Spleen (tissue), 11 donors: ENCODE data around the gene TMEM53. TPM values are rescaled to one million over a fixed set of nuclear protein-coding genes. Genes with fewer than 3 reads are reported as not detected.

Experiments
- DNase-seq: peaks from one replicate; pipeline ENCODE4 v3.0.0-alpha.2; 2020
- H3K27ac ChIP-seq, 8 donors: fragments of 200-600 bp; sonication (generic) in 7 of 8; 1 replicate in 4 of 8; 2 replicates in 4 of 8; pipeline versions ENCODE4 v1.5.0 to v1.8.0; 2016 to 2021; ENCODE audit warnings: inconsistent platforms in 4 of 8, mild to moderate bottlenecking in 4 of 8, moderate library complexity in 1 of 8
- H3K27me3 ChIP-seq, 7 donors: fragments of 200-600 bp; sonication (generic) in 6 of 7; replicated peaks in 1 of 7; 1 replicate in 4 of 7; 2 replicates in 3 of 7; pipeline versions ENCODE4 v1.5.0 to v1.8.0; 2016 to 2021; ENCODE audit warnings: inconsistent platforms in 3 of 7, mild to moderate bottlenecking in 1 of 7
- H3K36me3 ChIP-seq, 6 donors: fragments of 200-600 bp; sonication (generic) in 5 of 6; 1 replicate in 4 of 6; 2 replicates in 2 of 6; pipeline versions ENCODE4 v1.5.0 to v1.8.0; 2016 to 2021; ENCODE audit warnings: inconsistent platforms in 2 of 6
- H3K4me1 ChIP-seq, 6 donors: fragments of 200-600 bp; sonication (generic) in 5 of 6; 1 replicate in 3 of 6; 2 replicates in 3 of 6; pipeline versions ENCODE4 v1.5.0 to v1.8.0; 2016 to 2021; ENCODE audit warnings: inconsistent platforms in 3 of 6
- H3K4me3 ChIP-seq, 8 donors: fragments of 200-600 bp; sonication (generic) in 7 of 8; 1 replicate in 4 of 8; 2 replicates in 4 of 8; pipeline versions ENCODE4 v1.5.0 to v1.8.0; 2016 to 2021; ENCODE audit warnings: inconsistent platforms in 4 of 8, mild to moderate bottlenecking in 4 of 8, moderate library complexity in 2 of 8
- H3K9me3 ChIP-seq, 8 donors: fragments of 200-600 bp; sonication (generic) in 7 of 8; 1 replicate in 4 of 8; 2 replicates in 4 of 8; pipeline versions ENCODE4 v1.5.0 to v1.8.0; 2016 to 2021; ENCODE audit warnings: inconsistent platforms in 4 of 8
- CTCF ChIP-seq, 11 experiments: fragments of 200-600 bp in 7 of 11; fragments of 450-650 bp in 4 of 11; sonication (generic) in 4 of 11; IDR thresholded peaks in 8 of 11; conservative IDR thresholded peaks in 3 of 11; 1 replicate in 7 of 11; 2 replicates in 4 of 11; pipeline versions ENCODE4 v1.4.0 to v1.8.0; 2016 to 2021; ENCODE audit warnings: antibody characterized with exemption in 11 of 11, inconsistent platforms in 4 of 11, mild to moderate bottlenecking in 1 of 11
- POLR2A ChIP-seq, 3 donors: fragments of 450-650 bp; IDR thresholded peaks; one replicate each; pipeline ENCODE4 v1.5.1; 2017; ENCODE audit warnings: antibody characterized with exemption in 3 of 3, mild to moderate bottlenecking in 1 of 3
- POLR2AphosphoS5 ChIP-seq, 3 donors: sonication (generic); formaldehyde crosslinking; IDR thresholded peaks; one replicate each; pipeline ENCODE4 v1.5.1; 2017; ENCODE audit warnings: antibody characterized with exemption in 3 of 3
- WGBS, 5 donors: extraction: QIAGEN DNeasy Blood & Tissue Kit in 3 of 5; methylation state at CpG; one replicate each; pipeline versions ENCODE4 v1.1.5 to v1.1.7; 2013 to 2018; 5-methylcytosine and 5-hydroxymethylcytosine counted together
- intact Hi-C: fragments of 100-400 bp; cut with DNase I; formaldehyde crosslinking; loops from one replicate; pipeline ENCODE4 v1.15.0; 2023; ENCODE audit warnings: low total_unique reads
- polyA plus RNA-seq, 3 donors: library from polyadenylated mRNA; stranded (reverse); fragments of 200-250 nt; gene quantifications; one replicate each; pipeline ENCODE4 v1.2.1, GENCODE V29; 2013
- total RNA-seq, 7 donors: library from RNA; depleted of rRNA in 3 of 7; stranded (reverse); fragments of >200 nt in 3 of 7; fragmentation: NEBNext Ultra II Directional in 4 of 7; extraction: Animal tissue kit (Norgen Biotek cat#: 25700) in 4 of 7; gene quantifications; one replicate each; pipeline versions ENCODE4 v1.1.0 to v1.2.1, GENCODE V29; 2016 to 2021
- donor health status: healthy with polysubstance abuse.
- donor health status: DM: no; HTN: no; CAD: no; lungs with moderate emphysema.
- donor health status: DM: no; HTN: no; CAD: no.
- donor health status: Bipolar disorder and iron deficiency.
- donor health status: healthy.
- donor health status: DM: no; HTN: no; CAD: no.
- donor health status: DM: yes; HTN: yes; CAD: no.

TMEM53 gene
- total and polyA plus RNA-seq, 10 donors = 4.3 to 7.5 (median 5.4) TPM

GRCh38 chr1:44653107-44653964 lies 20.9 kb downstream of the TMEM53 start:
- H3K4me1 ChIP-seq = peaks cover 0 to 6% (median 0%) of the 10 kb centered on the region in 6 donors
- peak; percentile 15 for DNase-seq
- H3K4me3 ChIP-seq = no peak overlapping the region
- intact Hi-C loops = loop anchor here (10.0 kb wide), 1 partner anchor 269 kb away; no protein-coding TSS in a partner anchor
- no peak overlapping the region for H3K27ac ChIP-seq
- no peaks in the 10 kb centered on the region for H3K9me3 ChIP-seq
- no peak for TF ChIP-seq POLR2A (IDR thresholded peaks at IDR 0.05)
- TF ChIP-seq CTCF (IDR thresholded peaks at IDR 0.05 in 8 of 11, conservative IDR thresholded peaks at IDR 0.05 in 3 of 11) = peak in 5 of 11 experiments; percentile 28 to 70 (median 59)
- TF ChIP-seq POLR2AphosphoS5 (IDR thresholded peaks at IDR 0.05) = no peak
- 68 to 76% (median 73%) methylated on average over 11 of the region's 11 CpGs for WGBS, 5 donors
- no peaks in the 10 kb centered on the region for H3K27me3 ChIP-seq
- peaks cover 0 to 67% (median 38%) of the 10 kb centered on the region in 6 donors for H3K36me3 ChIP-seq

DNA sequence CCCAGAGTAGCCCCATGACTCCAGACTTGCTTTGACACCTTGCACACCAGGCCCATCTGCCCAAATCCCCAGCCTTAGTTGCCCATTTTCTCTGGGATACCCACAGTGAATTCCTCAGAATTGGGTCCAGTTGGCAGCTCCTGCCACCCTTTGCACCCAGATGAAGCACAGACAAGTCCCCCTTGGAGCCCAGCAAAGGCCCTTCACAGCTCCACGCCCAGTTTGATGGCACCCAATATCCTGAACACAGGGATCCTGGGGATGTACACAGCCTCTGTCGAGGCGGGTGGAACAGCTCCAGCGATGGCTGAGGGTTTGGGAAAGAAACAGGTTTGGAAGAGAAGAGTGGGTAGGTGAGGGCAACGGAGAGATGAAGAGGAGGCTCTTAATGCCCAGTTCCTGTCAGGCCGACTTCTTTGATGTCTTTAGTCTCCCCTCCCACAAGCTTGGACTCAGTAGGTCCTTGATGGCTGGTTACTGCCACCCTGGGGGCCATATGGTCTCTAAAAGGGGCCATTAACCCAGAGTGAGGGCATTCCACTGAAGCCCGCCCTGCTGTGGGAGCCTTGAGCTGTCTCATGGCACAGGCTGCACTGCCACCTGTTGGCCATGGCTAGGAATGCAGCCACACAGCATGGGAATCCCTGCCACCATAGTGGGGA lies 21.7 kb downstream of the TMEM53 start:
- TF ChIP-seq POLR2AphosphoS5 (IDR thresholded peaks at IDR 0.05) (peak; percentile 13 to 55 (median 53)), POLR2A (IDR thresholded peaks at IDR 0.05) (no peak), CTCF (IDR thresholded peaks at IDR 0.05 in 8 of 11, conservative IDR thresholded peaks at IDR 0.05 in 3 of 11) (peak; percentile 81 to 98 (median 95))
- DNase-seq = peak; percentile 93
- H3K27ac ChIP-seq = peak overlapping the region in 2 of 8 donors; percentile 19 to 31
- H3K4me3 ChIP-seq = no peak overlapping the region
- intact Hi-C loops = loop anchor here (10.0 kb wide), 1 partner anchor 268 kb away; no protein-coding TSS in a partner anchor
- WGBS, 5 donors = 60 to 74% (median 64%) methylated on average over 7 of the region's 7 CpGs
- peaks cover 0 to 6% (median 0%) of the 10 kb centered on the region in 6 donors for H3K4me1 ChIP-seq
- H3K36me3 ChIP-seq = peaks cover 0 to 74% (median 45%) of the 10 kb centered on the region in 6 donors
- no peaks in the 10 kb centered on the region for H3K27me3 ChIP-seq
- no peaks in the 10 kb centered on the region for H3K9me3 ChIP-seq

DNA sequence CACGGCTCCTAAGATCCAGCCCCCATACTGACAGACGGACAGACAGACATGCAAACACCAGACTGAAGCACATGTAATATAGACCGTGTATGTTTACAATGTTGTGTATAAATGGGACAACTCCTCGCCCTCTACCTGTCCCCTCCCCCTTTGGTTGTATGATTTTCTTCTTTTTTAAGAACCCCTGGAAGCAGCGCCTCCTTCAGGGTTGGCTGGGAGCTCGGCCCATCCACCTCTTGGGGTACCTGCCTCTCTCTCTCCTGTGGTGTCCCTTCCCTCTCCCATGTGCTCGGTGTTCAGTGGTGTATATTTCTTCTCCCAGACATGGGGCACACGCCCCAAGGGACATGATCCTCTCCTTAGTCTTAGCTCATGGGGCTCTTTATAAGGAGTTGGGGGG lies 23.2 kb downstream of the TMEM53 start:
- TF ChIP-seq CTCF (IDR thresholded peaks at IDR 0.05 in 8 of 11, conservative IDR thresholded peaks at IDR 0.05 in 3 of 11) (no peak), POLR2A (IDR thresholded peaks at IDR 0.05) (no peak), POLR2AphosphoS5 (IDR thresholded peaks at IDR 0.05) (no peak)
- no peak for DNase-seq
- Histone ChIP-seq H3K4me1 (peaks cover 0 to 6% (median 0%) of the 10 kb centered on the region in 6 donors), H3K36me3 (peaks cover 0 to 84% (median 60%) of the 10 kb centered on the region in 6 donors), H3K27me3 (no peaks in the 10 kb centered on the region), H3K4me3 (no peak overlapping the region), H3K27ac (no peak overlapping the region), H3K9me3 (no peaks in the 10 kb centered on the region)
- WGBS, 5 donors = 87 to 91% (median 89%) methylated on average over 8 of the region's 8 CpGs
- intact Hi-C loops = loop anchor here (10.0 kb wide), 1 partner anchor 266 kb away; no protein-coding TSS in a partner anchor
